ENCODE measurements around the gene JARID2. TPM values are rescaled to one million over a fixed set of nuclear protein-coding genes. Genes with fewer than 3 reads are reported as not detected.

Gene JARID2
- total and polyA plus RNA-seq, 7 donors: 1.1 to 16.1 (median 4.9) TPM

GRCh38 chr6:15256538-15257271, 10.8 kb downstream of the JARID2 start:
- H3K27ac ChIP-seq: peak overlapping the region; percentile 98
- peak; percentile 51 to 80 (median 75) for ATAC-seq

GRCh38 chr6:15257357-15258132, 11.7 kb downstream of the JARID2 start:
- DNase-seq: no peak
- Histone ChIP-seq H3K27ac (no peak overlapping the region), H3K9me3 (no peaks in the 10 kb centered on the region), H3K4me3 (no peak overlapping the region), H3K4me1 (peaks cover 83% of the 10 kb centered on the region), H3K36me3 (ENCODE audit: insufficient read depth in 1 of 2, low read depth in 1 of 2) (no peaks in the 10 kb centered on the region), H3K27me3 (ENCODE audit: insufficient read depth in 3 of 3, low read length in 2 of 3) (no peaks in the 10 kb centered on the region)
- TF ChIP-seq CTCF (IDR thresholded peaks at IDR 0.05): no peak
- intact Hi-C loops (cut with DNase I): loop anchor here in 1 of 2 donors (10.0 kb wide), 2 partner anchors 117 to 217 kb away; no protein-coding TSS in a partner anchor
- WGBS, 3 donors: 49 to 68% (median 53%) methylated on average over 8 of the region's 8 CpGs
- ATAC-seq: no peak

More at GRCh38 chr6:15256538-15257271, 10.8 kb downstream of the JARID2 start:
- intact Hi-C loops (cut with DNase I): loop anchor here in 1 of 2 donors (10.0 kb wide), 2 partner anchors 118 to 218 kb away; no protein-coding TSS in a partner anchor
- no peaks in the 10 kb centered on the region for H3K27me3 ChIP-seq (ENCODE audit: insufficient read depth in 3 of 3, low read length in 2 of 3)
- H3K36me3 ChIP-seq (ENCODE audit: insufficient read depth in 1 of 2, low read depth in 1 of 2): no peaks in the 10 kb centered on the region
- H3K4me3 ChIP-seq: no peak overlapping the region
- no peak for TF ChIP-seq CTCF (IDR thresholded peaks at IDR 0.05)
- DNase-seq: no peak
- H3K4me1 ChIP-seq: peaks cover 88% of the 10 kb centered on the region
- H3K9me3 ChIP-seq: no peaks in the 10 kb centered on the region
- WGBS, 3 donors: 24 to 34% (median 26%) methylated on average over 9 of the region's 9 CpGs

- Histone ChIP-seq H3K27me3 (ENCODE audit: insufficient read depth in 3 of 3, low read length in 2 of 3) (no peaks in the 10 kb centered on the region), H3K9me3 (no peaks in the 10 kb centered on the region), H3K4me3 (no peak overlapping the region), H3K27ac (no peak overlapping the region), H3K36me3 (ENCODE audit: insufficient read depth in 1 of 2, low read depth in 1 of 2) (no peaks in the 10 kb centered on the region), H3K4me1 (peaks cover 67% of the 10 kb centered on the region)
- intact Hi-C loops (cut with DNase I): loop anchor here (10.0 kb wide), 3 partner anchors 115 to 365 kb away; no protein-coding TSS in a partner anchor
- no peak for ATAC-seq
- WGBS, 3 donors: 19 to 42% (median 21%) methylated on average over 1 of the region's 1 CpG
- DNase-seq: no peak
- no peak for TF ChIP-seq CTCF (IDR thresholded peaks at IDR 0.05)
Observed at GRCh38 chr6:15259766-15260098, 13.9 kb downstream of the JARID2 start.

- Histone ChIP-seq H3K36me3 (ENCODE audit: insufficient read depth in 1 of 2, low read depth in 1 of 2) (no peaks in the 10 kb centered on the region), H3K4me3 (no peak overlapping the region), H3K27ac (peak overlapping the region; percentile 24), H3K27me3 (ENCODE audit: insufficient read depth in 3 of 3, low read length in 2 of 3) (no peaks in the 10 kb centered on the region), H3K9me3 (no peaks in the 10 kb centered on the region), H3K4me1 (peaks cover 67% of the 10 kb centered on the region)
- DNase-seq (no peak), ATAC-seq (no peak)
- intact Hi-C loops (cut with DNase I): loop anchor here in 1 of 2 donors (10.0 kb wide), 1 partner anchor 365 kb away; no protein-coding TSS in a partner anchor
- no peak for TF ChIP-seq CTCF (IDR thresholded peaks at IDR 0.05)
- WGBS, 3 donors: 28 to 43% (median 31%) methylated on average over 4 of the region's 4 CpGs
Observed at GRCh38 chr6:15260099-15260821, 14.4 kb downstream of the JARID2 start.
